GM23338 (cell line): ENCODE data around the gene TWSG1. TPM values are rescaled to one million over a fixed set of nuclear protein-coding genes. Genes with fewer than 3 reads are reported as not detected.
"Not testable (repeated sequence)": the region's sequence is repeated elsewhere in the genome, so short reads cannot be mapped to it uniquely, and the experiment has no call there.

Experiments used
- ATAC-seq: fragments of 200-7000 bp; cut with Tn5 transposase; 3 replicates; pipeline ENCODE4 v1.9.1; 2020
- DNase-seq: peaks from one replicate; pipeline ENCODE4 v3.0.0-alpha.2; 2015; ENCODE audit warnings: low spot score
- H2AFZ ChIP-seq: fragments of 200-600 bp; sonication (generic); 2 replicates; pipeline ENCODE4 v1.8.0; 2016; ENCODE audit warnings: antibody characterized with exemption, mild to moderate bottlenecking, moderate library complexity
- H3F3A ChIP-seq: fragments of 200-600 bp; sonication (generic); replicated peaks from 2 replicates; pipeline ENCODE4 v1.8.0; 2017; ENCODE audit warnings: antibody characterized with exemption, mixed run types, low read depth
- H3K27ac ChIP-seq: fragments of 200-600 bp; sonication (generic); 2 replicates; pipeline ENCODE4 v1.6.1; 2016; ENCODE audit warnings: low read depth
- H3K27me3 ChIP-seq: fragments of 200-600 bp; sonication (generic); 2 replicates; pipeline ENCODE4 v1.8.0; 2016; ENCODE audit warnings: mild to moderate bottlenecking, mixed run types, moderate library complexity; ENCODE audit not compliant: insufficient read depth
- H3K36me3 ChIP-seq: fragments of 200-600 bp; sonication (generic); 2 replicates; pipeline ENCODE4 v1.8.0; 2016; ENCODE audit warnings: mild to moderate bottlenecking; ENCODE audit not compliant: insufficient read depth
- H3K4me1 ChIP-seq: fragments of 200-600 bp; sonication (generic); 2 replicates; pipeline ENCODE4 v1.8.0; 2016; ENCODE audit warnings: mild to moderate bottlenecking, moderate library complexity; ENCODE audit not compliant: insufficient read depth
- H3K4me2 ChIP-seq: fragments of 200-600 bp; sonication (generic); 2 replicates; pipeline ENCODE4 v1.7.1; 2017; ENCODE audit warnings: mixed run types
- H3K4me3 ChIP-seq: fragments of 200-600 bp; sonication (generic); 2 replicates; pipeline ENCODE4 v1.6.1; 2016; ENCODE audit warnings: mixed run types
- H3K79me2 ChIP-seq: fragments of 200-600 bp; sonication (generic); replicated peaks from 2 replicates; pipeline ENCODE4 v1.8.0; 2017; ENCODE audit warnings: mild to moderate bottlenecking; ENCODE audit not compliant: insufficient read depth
- H3K9me2 ChIP-seq: fragments of 200-600 bp; sonication (generic); 2 replicates; pipeline ENCODE4 v1.8.0; 2017; ENCODE audit not compliant: insufficient read depth
- H4K20me1 ChIP-seq: fragments of 200-600 bp; sonication (generic); replicated peaks from 2 replicates; pipeline ENCODE4 v1.8.0; 2017; ENCODE audit warnings: mild to moderate bottlenecking; ENCODE audit not compliant: insufficient read depth
- H3K27ac Mint-ChIP-seq: 2 replicates; pipeline ENCODE4 v1.8.0; 2020; ENCODE audit warnings: inconsistent platforms, mild to moderate bottlenecking, moderate library complexity, mixed read lengths
- H3K27me3 Mint-ChIP-seq: 3 replicates; pipeline ENCODE4 v1.8.0; 2022; ENCODE audit warnings: low read depth, mild to moderate bottlenecking, moderate library complexity, mixed read lengths, inconsistent platforms; ENCODE audit not compliant: insufficient read depth, poor library complexity
- H3K36me3 Mint-ChIP-seq: 3 replicates; pipeline ENCODE4 v1.8.0; 2021; ENCODE audit warnings: low read depth, mild to moderate bottlenecking, inconsistent platforms, moderate library complexity, mixed read lengths
- H3K4me1 Mint-ChIP-seq: 3 replicates; pipeline ENCODE4 v1.8.0; 2020; ENCODE audit warnings: mild to moderate bottlenecking, inconsistent platforms, mixed read lengths
- H3K4me3 Mint-ChIP-seq: 3 replicates; pipeline ENCODE4 v1.8.0; 2021; ENCODE audit warnings: moderate library complexity, mild to moderate bottlenecking, inconsistent platforms, mixed read lengths
- H3K9me3 Mint-ChIP-seq: 3 replicates; pipeline ENCODE4 v1.8.0; 2020; ENCODE audit warnings: moderate library complexity, mild to moderate bottlenecking, inconsistent platforms, mixed read lengths
- CREB1 ChIP-seq: fragments of 250-450 bp; sonication (Bioruptor Pico); IDR thresholded peaks from 2 replicates; pipeline ENCODE4 v1.5.0; 2020; ENCODE audit warnings: low read depth, mild to moderate bottlenecking, moderate library complexity
- JUNB ChIP-seq: IDR thresholded peaks from one replicate; pipeline ENCODE4 v1.6.1; 2016; ENCODE audit warnings: antibody characterized with exemption; ENCODE audit not compliant: unreplicated experiment
- NANOG ChIP-seq: IDR thresholded peaks from 2 replicates; pipeline ENCODE4 v1.6.1; 2016; ENCODE audit warnings: antibody characterized with exemption, borderline replicate concordance
- polyA plus RNA-seq: library from polyadenylated mRNA; unstranded; fragments of >200 nt; fragmentation: Nextera tagmentation; extraction: Ambion mirVana; gene quantifications from 2 replicates; pipeline ENCODE4 v1.2.1, GENCODE V29; 2016
- total RNA-seq: library from RNA; depleted of rRNA; stranded (reverse); fragments of >200 nt; shearing (Covaris generic); gene quantifications from 2 replicates; pipeline ENCODE4 v1.2.3, GENCODE V29; 2014
- TF ChIP-seq, protein P1 (sequence below): IDR thresholded peaks from one replicate; pipeline ENCODE4 v1.6.1; 2018; ENCODE audit warnings: antibody characterized with exemption; ENCODE audit not compliant: unreplicated experiment
- TF ChIP-seq, protein P2 (sequence below): fragments of 250-450 bp; sonication (Bioruptor Pico); IDR thresholded peaks from 2 replicates; pipeline ENCODE4 v1.5.0; 2020; ENCODE audit warnings: mild to moderate bottlenecking, moderate library complexity

The TWSG1 gene
- total and polyA plus RNA-seq, 2 experiments from 2014 or later = 11.5 to 29.1 TPM

DNA sequence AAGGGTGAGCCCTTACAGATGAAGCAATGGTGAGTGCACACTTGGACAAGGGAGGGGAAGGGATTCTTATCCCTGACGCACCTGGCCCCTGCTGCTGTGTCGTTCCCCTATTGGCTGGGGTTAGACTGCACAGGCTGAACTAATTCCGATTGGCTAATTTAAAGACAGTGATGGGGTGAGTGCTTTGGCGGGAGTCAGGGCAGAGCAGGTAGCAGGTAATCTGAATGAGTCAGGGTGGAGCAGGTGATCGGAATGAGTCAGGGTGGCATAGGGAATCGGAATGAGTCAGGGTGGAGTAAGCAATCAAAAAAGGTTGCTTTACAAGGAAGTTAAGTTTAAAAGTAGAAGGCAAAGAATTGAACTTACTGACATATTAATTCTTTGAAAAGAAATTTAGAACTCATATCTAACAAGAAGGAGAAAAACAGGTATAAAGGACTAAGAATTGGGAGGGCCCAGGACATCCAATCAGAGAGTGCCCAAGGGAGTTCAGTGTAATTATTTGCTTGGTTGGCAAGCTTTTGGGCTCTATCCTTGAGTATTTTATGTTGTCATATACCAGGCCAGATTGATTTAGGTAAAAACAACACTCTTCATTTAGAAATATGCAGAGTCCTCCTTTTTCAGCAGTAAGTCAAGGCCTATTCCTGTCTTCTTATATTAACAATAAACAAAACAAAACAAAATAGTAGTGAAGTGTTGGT lies 88.4 kb downstream of the TWSG1 start (continued):
- TF ChIP-seq, protein P1, sequence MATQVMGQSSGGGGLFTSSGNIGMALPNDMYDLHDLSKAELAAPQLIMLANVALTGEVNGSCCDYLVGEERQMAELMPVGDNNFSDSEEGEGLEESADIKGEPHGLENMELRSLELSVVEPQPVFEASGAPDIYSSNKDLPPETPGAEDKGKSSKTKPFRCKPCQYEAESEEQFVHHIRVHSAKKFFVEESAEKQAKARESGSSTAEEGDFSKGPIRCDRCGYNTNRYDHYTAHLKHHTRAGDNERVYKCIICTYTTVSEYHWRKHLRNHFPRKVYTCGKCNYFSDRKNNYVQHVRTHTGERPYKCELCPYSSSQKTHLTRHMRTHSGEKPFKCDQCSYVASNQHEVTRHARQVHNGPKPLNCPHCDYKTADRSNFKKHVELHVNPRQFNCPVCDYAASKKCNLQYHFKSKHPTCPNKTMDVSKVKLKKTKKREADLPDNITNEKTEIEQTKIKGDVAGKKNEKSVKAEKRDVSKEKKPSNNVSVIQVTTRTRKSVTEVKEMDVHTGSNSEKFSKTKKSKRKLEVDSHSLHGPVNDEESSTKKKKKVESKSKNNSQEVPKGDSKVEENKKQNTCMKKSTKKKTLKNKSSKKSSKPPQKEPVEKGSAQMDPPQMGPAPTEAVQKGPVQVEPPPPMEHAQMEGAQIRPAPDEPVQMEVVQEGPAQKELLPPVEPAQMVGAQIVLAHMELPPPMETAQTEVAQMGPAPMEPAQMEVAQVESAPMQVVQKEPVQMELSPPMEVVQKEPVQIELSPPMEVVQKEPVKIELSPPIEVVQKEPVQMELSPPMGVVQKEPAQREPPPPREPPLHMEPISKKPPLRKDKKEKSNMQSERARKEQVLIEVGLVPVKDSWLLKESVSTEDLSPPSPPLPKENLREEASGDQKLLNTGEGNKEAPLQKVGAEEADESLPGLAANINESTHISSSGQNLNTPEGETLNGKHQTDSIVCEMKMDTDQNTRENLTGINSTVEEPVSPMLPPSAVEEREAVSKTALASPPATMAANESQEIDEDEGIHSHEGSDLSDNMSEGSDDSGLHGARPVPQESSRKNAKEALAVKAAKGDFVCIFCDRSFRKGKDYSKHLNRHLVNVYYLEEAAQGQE = no peak

DNA sequence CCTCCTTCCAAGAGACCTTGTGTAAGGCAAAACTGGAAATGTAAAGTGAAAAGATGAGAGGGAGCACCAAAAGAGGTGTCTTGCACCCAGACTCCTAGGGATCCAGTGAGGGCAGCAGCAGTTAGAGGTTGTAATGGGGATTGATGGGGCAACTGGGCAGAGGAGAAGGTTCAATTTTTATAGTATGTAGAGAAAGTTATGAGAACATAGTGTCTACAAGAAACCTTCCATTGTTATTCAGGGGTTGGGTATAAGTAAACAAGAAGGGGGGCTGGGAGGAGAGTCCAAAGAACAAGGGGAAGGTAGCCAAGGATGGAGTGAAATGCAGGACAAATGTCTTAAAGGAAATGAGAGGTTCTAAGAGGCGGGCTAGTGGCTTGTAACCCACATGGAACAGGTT lies 89.1 kb downstream of the TWSG1 start:
- H3K36me3 ChIP-seq, DNase-seq, H3K79me2 ChIP-seq, H3K9me2 ChIP-seq, H3K4me1 Mint-ChIP-seq, H3F3A ChIP-seq, H3K4me3 ChIP-seq, H3K27ac ChIP-seq, H3K4me1 ChIP-seq, H3K27me3 Mint-ChIP-seq, H2AFZ ChIP-seq, H3K36me3 Mint-ChIP-seq, H3K27me3 ChIP-seq, H3K27ac Mint-ChIP-seq, H3K9me3 Mint-ChIP-seq, H4K20me1 ChIP-seq, ATAC-seq, H3K4me3 Mint-ChIP-seq, H3K4me2 ChIP-seq: not testable (repeated sequence)

DNA sequence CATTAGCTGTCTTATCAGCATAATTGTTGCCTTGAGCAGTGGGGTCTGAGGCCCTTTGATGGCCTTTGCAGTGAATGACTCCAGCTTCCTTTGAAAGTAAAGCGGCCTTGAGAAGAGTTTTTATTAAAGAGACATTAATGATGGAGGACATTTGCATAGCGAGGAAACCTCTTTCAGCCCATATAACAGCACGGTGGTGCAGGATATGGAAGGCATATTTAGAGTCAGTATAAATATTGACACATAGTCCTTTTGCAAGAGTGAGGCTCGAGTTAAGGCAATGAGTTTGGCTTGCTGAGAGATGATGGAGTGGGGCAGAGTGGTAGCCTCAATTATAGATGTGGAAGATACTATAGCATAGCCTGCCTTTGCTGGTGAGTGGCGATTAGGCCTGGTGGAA lies 89.7 kb downstream of the TWSG1 start:
- H2AFZ ChIP-seq, H3F3A ChIP-seq, ATAC-seq, H4K20me1 ChIP-seq, H3K79me2 ChIP-seq, H3K36me3 ChIP-seq, H3K27ac ChIP-seq, H3K4me3 ChIP-seq, H3K9me3 Mint-ChIP-seq, H3K36me3 Mint-ChIP-seq, H3K4me3 Mint-ChIP-seq, H3K9me2 ChIP-seq, H3K27me3 ChIP-seq, H3K4me1 ChIP-seq, H3K27me3 Mint-ChIP-seq, DNase-seq, H3K27ac Mint-ChIP-seq, H3K4me1 Mint-ChIP-seq, H3K4me2 ChIP-seq: not testable (repeated sequence)

DNA sequence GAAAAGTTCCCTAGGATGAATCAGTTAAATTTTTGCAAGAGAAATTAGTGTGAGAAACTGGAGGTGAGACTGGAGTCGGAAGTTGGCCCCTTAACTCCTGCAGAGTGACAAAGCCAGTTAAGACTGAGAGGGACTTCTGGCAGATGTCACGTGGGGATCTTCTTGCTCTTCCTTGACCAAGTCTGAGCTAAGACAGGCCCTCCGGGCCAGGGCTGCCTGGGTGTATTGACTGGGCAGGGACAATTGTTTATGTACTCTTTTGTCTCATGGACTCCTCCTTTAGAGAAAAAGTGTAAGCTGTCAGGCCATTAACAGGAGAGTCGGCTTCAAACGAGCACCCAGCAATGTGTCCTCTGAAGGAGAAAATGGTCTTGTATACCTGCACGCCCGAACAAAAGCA lies 92.2 kb downstream of the TWSG1 start:
- Histone ChIP-seq H3K4me1 (no peaks in the 10 kb centered on the region), H3K27ac (no peak overlapping the region), H3K9me2 (no peaks in the 10 kb centered on the region), H3K79me2 (no peaks in the 10 kb centered on the region), H4K20me1 (no peaks in the 10 kb centered on the region), H3K36me3 (peaks cover 3% of the 10 kb centered on the region; the same call in 1 of the 2 replicates), H3K4me2 (no peak overlapping the region), H3K4me3 (no peak overlapping the region), H3F3A (no peaks in the 10 kb centered on the region), H2AFZ (no peak overlapping the region), H3K27me3 (no peaks in the 10 kb centered on the region)
- DNase-seq (no peak), ATAC-seq (no peak)
- no peak overlapping the region for H3K4me3 Mint-ChIP-seq
- H3K27me3 Mint-ChIP-seq = peaks cover 3% of the 10 kb centered on the region
- peaks cover 5% of the 10 kb centered on the region; the same call in 2 of the 3 replicates for H3K36me3 Mint-ChIP-seq
- no peaks in the 10 kb centered on the region for H3K4me1 Mint-ChIP-seq
- peaks cover 12% of the 10 kb centered on the region; the same call in 2 of the 3 replicates for H3K9me3 Mint-ChIP-seq
- no peak overlapping the region for H3K27ac Mint-ChIP-seq
- TF ChIP-seq NANOG (no peak), CREB1 (no peak), JUNB (no peak)
- TF ChIP-seq, protein P2, sequence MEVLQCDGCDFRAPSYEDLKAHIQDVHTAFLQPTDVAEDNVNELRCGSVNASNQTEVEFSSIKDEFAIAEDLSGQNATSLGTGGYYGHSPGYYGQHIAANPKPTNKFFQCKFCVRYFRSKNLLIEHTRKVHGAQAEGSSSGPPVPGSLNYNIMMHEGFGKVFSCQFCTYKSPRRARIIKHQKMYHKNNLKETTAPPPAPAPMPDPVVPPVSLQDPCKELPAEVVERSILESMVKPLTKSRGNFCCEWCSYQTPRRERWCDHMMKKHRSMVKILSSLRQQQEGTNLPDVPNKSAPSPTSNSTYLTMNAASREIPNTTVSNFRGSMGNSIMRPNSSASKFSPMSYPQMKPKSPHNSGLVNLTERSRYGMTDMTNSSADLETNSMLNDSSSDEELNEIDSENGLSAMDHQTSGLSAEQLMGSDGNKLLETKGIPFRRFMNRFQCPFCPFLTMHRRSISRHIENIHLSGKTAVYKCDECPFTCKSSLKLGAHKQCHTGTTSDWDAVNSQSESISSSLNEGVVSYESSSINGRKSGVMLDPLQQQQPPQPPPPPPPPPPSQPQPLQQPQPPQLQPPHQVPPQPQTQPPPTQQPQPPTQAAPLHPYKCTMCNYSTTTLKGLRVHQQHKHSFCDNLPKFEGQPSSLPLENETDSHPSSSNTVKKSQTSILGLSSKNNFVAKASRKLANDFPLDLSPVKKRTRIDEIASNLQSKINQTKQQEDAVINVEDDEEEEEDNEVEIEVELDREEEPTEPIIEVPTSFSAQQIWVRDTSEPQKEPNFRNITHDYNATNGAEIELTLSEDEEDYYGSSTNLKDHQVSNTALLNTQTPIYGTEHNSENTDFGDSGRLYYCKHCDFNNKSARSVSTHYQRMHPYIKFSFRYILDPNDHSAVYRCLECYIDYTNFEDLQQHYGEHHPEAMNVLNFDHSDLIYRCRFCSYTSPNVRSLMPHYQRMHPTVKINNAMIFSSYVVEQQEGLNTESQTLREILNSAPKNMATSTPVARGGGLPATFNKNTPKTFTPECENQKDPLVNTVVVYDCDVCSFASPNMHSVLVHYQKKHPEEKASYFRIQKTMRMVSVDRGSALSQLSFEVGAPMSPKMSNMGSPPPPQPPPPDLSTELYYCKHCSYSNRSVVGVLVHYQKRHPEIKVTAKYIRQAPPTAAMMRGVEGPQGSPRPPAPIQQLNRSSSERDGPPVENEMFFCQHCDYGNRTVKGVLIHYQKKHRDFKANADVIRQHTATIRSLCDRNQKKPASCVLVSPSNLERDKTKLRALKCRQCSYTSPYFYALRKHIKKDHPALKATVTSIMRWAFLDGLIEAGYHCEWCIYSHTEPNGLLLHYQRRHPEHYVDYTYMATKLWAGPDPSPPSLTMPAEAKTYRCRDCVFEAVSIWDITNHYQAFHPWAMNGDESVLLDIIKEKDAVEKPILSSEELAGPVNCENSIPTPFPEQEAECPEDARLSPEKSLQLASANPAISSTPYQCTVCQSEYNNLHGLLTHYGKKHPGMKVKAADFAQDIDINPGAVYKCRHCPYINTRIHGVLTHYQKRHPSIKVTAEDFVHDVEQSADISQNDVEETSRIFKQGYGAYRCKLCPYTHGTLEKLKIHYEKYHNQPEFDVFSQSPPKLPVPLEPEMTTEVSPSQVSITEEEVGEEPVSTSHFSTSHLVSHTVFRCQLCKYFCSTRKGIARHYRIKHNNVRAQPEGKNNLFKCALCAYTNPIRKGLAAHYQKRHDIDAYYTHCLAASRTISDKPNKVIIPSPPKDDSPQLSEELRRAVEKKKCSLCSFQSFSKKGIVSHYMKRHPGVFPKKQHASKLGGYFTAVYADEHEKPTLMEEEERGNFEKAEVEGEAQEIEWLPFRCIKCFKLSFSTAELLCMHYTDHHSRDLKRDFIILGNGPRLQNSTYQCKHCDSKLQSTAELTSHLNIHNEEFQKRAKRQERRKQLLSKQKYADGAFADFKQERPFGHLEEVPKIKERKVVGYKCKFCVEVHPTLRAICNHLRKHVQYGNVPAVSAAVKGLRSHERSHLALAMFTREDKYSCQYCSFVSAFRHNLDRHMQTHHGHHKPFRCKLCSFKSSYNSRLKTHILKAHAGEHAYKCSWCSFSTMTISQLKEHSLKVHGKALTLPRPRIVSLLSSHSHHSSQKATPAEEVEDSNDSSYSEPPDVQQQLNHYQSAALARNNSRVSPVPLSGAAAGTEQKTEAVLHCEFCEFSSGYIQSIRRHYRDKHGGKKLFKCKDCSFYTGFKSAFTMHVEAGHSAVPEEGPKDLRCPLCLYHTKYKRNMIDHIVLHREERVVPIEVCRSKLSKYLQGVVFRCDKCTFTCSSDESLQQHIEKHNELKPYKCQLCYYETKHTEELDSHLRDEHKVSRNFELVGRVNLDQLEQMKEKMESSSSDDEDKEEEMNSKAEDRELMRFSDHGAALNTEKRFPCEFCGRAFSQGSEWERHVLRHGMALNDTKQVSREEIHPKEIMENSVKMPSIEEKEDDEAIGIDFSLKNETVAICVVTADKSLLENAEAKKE (CRISPR knock-in tag) = no peak
